Astrocyte of the cerebellum (primary cell): ENCODE results near the gene ACP6.

Experiments
- DNase-seq: peaks from one replicate; pipeline ENCODE4 v3.0.0-alpha.2; 2011; ENCODE audit warnings: low read depth
- H3K4me3 ChIP-seq: 2 replicates; pipeline ENCODE4 v1.5.1; 2011; ENCODE audit warnings: mild to moderate bottlenecking, low read depth, low read length, moderate library complexity
- in situ Hi-C: cut with HindIII; loops from 2 replicates; pipeline ENCODE4 v1.10.0; 2017; ENCODE audit warnings: low sequenced_read_pairs
- TF ChIP-seq, protein P1 (sequence below): IDR thresholded peaks from 2 replicates; pipeline ENCODE4 v1.5.1; 2012; ENCODE audit warnings: low read length, low read depth, moderate library complexity, mild to moderate bottlenecking; ENCODE audit errors: missing control alignments

The ACP6 gene

DNA sequence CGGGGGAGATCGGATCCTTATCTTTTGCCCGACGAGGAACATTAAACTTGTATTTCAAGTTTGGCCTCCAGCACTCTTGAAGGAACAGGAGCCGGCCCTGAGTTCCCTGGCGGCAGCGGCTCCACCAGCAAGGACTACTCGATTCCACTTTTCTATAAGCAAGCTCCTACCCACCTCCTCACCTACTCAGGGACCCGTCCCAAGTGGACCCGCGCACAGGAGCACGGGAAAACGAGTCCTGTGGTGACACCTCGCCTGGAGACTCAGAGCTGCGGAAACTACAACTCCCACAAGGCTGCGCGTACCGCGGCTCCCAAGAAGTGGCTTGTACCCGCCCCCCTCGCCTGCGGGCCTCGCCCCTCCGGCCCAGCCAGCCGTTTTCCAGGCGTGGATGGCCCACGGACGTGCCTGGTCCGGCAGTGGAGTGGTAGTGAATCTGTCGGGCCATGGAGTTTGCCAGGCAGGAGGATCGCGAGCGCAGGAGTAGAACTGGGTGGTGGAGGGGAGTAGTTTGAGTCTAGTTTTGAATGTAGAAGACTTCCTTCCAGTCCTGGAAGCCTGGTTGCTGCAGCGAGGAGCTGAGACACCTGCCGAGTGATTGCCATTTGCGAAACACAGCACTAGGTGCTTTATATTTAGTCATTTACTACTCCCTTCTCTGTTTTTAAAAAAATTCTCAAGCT is at the start of gene ACP6:
Gene ACP6 (minus strand): TSS at position 206 of the 683 bp plus-strand sequence. CDS start 476 bp downstream, outside the sequence.
- DNase-seq: peak; percentile 90
- in situ Hi-C loops: no loop called here
- TF ChIP-seq, protein P1, sequence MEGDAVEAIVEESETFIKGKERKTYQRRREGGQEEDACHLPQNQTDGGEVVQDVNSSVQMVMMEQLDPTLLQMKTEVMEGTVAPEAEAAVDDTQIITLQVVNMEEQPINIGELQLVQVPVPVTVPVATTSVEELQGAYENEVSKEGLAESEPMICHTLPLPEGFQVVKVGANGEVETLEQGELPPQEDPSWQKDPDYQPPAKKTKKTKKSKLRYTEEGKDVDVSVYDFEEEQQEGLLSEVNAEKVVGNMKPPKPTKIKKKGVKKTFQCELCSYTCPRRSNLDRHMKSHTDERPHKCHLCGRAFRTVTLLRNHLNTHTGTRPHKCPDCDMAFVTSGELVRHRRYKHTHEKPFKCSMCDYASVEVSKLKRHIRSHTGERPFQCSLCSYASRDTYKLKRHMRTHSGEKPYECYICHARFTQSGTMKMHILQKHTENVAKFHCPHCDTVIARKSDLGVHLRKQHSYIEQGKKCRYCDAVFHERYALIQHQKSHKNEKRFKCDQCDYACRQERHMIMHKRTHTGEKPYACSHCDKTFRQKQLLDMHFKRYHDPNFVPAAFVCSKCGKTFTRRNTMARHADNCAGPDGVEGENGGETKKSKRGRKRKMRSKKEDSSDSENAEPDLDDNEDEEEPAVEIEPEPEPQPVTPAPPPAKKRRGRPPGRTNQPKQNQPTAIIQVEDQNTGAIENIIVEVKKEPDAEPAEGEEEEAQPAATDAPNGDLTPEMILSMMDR: no peak
- peak within 1 kb of the TSS; percentile 65 for H3K4me3 ChIP-seq

DNA sequence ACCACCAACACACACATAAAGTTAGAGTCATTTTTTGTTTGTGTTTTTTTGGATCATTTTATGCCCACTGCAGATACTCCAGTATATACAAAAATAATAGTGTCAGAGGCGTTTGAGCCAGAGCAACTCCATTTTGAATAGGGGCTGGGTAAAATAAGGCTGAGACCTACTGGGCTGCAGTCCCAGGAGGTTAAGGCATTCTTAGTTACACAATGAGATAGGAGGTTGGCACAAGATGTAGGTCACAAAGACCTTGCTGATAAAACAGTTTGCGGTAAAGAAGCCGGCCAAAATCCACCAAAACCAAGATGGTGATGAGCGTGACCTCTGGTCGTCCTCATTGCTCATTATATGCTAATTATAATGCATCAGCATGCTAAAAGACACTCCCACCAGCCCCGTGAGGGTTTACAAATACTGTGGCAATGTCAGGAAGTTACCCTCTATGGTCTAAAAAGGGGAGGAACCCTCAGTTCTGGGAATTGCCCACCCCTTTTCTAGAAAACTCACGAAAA is 49.4 kb upstream of the ACP6 start:
- in situ Hi-C loops: no loop called here
- no peak overlapping the region for H3K4me3 ChIP-seq
- TF ChIP-seq, protein P1: no peak
- no peak for DNase-seq

DNA sequence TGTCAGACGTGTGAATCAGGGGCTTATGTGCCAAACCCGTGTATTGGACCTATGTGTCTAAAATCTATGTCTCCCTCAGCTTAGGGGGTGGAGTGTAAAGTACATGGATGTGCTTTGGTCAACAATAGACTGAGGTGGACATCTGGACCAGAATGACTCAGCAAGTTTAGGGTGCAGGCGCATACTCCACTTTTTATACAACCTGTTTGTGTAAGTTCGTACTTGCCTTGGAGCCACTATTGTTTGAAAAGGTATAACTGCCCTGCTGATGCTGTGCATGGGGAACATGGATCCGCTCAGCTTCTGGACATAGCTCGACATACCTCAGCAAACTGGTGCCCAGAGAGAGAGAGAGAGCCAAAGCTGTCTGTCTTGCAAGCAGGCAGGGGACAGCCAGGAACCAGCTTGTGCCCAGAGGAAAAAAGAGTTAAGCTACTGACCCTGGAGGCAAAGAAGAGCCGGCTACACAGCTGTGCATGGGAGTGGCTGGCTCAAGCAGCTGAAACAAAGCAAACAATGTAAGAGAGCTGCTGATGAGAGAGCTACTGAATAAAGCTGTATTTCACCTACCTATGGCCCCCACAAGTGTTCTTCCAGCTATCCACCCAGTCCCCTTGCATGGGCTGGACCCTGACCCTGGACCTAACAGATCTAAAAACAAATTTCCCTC is 48.8 kb upstream of the ACP6 start:
- no peak overlapping the region for H3K4me3 ChIP-seq
- in situ Hi-C loops: no loop called here
- TF ChIP-seq, protein P1: no peak
- no peak for DNase-seq

DNA sequence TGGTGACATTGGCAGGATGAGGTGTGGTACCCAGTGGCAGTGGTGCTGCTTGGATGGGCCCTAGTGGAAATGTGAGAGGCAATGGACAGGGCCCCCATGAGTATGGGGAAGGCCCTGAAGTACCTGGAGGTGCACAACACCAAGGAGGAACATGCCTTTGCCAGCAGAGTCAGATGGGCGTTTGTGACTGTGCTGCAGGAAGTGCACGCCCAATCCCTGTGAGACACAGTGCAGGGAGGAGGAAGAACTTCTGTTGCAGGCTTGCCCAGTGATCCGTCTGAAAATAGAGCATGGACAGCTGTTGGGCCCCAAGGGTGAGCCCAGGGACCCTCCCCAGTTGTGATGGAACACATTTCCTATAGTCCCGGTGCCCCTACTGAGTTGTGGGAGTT is 47.4 kb upstream of the ACP6 start:
- no peak overlapping the region for H3K4me3 ChIP-seq
- in situ Hi-C loops: no loop called here
- DNase-seq: no peak
- TF ChIP-seq, protein P1: no peak

DNA sequence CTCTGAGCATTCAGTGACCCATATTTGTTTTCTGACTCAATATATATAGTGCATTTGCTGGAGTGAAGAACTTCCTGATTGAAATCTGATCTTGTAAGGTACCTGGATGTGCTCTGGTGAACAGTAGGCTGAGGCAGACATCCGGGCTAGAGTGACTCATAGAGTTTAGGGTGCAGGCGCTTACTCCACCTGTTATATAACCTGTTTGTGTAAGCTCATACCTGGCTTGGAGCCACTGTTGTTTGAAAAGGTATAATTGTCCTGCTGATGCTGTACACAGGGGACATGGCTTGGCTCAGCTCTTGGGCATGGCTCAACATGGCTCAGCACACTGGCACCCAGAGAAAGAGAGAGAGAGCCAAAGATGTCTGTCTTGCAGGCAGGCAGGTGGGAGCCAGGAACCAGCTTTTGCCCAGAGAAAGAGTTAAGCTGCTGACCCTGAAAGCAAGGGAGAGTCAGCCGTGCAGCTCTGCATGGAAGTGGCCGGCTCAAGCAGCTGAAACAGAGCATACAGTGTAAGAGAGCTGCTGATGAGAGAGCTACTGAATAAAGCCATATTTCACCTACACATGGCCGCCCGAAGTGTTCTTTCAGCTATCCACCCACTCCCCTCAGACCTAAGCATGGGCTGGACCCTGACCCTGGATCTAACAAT is 46.9 kb upstream of the ACP6 start:
- H3K4me3 ChIP-seq: no peak overlapping the region
- in situ Hi-C loops: no loop called here
- no peak for DNase-seq
- TF ChIP-seq, protein P1: no peak

DNA sequence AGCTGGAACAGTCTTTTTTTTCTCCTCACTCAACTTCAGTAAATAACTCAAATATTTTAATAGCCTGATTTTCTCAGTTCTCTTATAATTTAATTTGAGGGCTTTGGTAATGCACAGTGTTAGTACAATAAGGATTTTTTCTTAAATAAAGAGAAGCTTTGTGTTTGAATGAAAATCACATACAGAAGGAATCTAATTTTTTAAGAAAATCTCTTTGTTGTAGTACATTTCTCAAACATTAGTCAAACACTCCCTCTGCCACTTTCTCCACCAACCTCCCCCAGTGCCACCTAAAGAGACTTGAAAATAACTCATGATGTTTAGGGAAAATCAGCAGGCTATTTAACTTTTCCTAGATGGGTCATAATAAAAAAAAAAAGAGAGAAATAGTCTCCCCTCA is 42.3 kb upstream of the ACP6 start:
- in situ Hi-C loops: no loop called here
- TF ChIP-seq, protein P1: no peak
- DNase-seq: no peak
- H3K4me3 ChIP-seq: no peak overlapping the region
